GM19397 (cell line): Measurements from ENCODE around the gene PHTF2.
"Not testable (repeated sequence)": the region's sequence is repeated elsewhere in the genome, so short reads cannot be mapped to it uniquely, and the experiment has no call there.

Source experiments
- ATAC-seq: cut with Tn5 transposase; IDR thresholded peaks from one replicate; pipeline ENCODE4 v1.9.1; 2021; ENCODE audit warnings: mild to moderate bottlenecking, moderate library complexity; ENCODE audit not compliant: unreplicated experiment

The PHTF2 gene

GRCh38 chr7:77873416-77874327 is 75.1 kb downstream of the PHTF2 start:
- ATAC-seq, result not testable (repeated sequence)

GRCh38 chr7:77877791-77878190 is 79.2 kb downstream of the PHTF2 start:
- no peak for ATAC-seq

- ATAC-seq, result no peak
These were observed 79.9 kb downstream of the PHTF2 start for GRCh38 chr7:77878500-77878899.

GRCh38 chr7:77879272-77879671 is 80.7 kb downstream of the PHTF2 start:
- ATAC-seq, result no peak

GRCh38 chr7:77881871-77882270 is 83.3 kb downstream of the PHTF2 start:
- no peak for ATAC-seq

- no peak for ATAC-seq
These were observed 86.6 kb downstream of the PHTF2 start for GRCh38 chr7:77885155-77885554.

- no peak for ATAC-seq
These were observed 89.0 kb downstream of the PHTF2 start for GRCh38 chr7:77887567-77887966.

GRCh38 chr7:77888998-77889397 is 90.4 kb downstream of the PHTF2 start:
- ATAC-seq, result no peak

- no peak for ATAC-seq
These were observed 95.2 kb downstream of the PHTF2 start for GRCh38 chr7:77893813-77894212.

- ATAC-seq, result no peak
These were observed 96.1 kb downstream of the PHTF2 start for GRCh38 chr7:77894574-77895091.

GRCh38 chr7:77895905-77896304 is 97.3 kb downstream of the PHTF2 start:
- no peak for ATAC-seq

- no peak for ATAC-seq
These were observed 98.5 kb downstream of the PHTF2 start for GRCh38 chr7:77897004-77897547.

- ATAC-seq, result no peak
These were observed 100.9 kb downstream of the PHTF2 start for GRCh38 chr7:77899516-77899915.

GRCh38 chr7:77903597-77903996 is 105.0 kb downstream of the PHTF2 start:
- no peak for ATAC-seq

- ATAC-seq, result no peak
These were observed 105.7 kb downstream of the PHTF2 start for GRCh38 chr7:77904252-77904651.

- no peak for ATAC-seq
These were observed 108.7 kb downstream of the PHTF2 start for GRCh38 chr7:77907281-77907680.

GRCh38 chr7:77908664-77909063 is 110.1 kb downstream of the PHTF2 start:
- no peak for ATAC-seq

GRCh38 chr7:77910124-77910523 is 111.6 kb downstream of the PHTF2 start:
- ATAC-seq, result no peak

GRCh38 chr7:77912293-77912692 is 113.7 kb downstream of the PHTF2 start:
- ATAC-seq, result no peak

GRCh38 chr7:77913977-77914607 is 115.5 kb downstream of the PHTF2 start:
- no peak for ATAC-seq

- no peak for ATAC-seq
These were observed 119.1 kb downstream of the PHTF2 start for GRCh38 chr7:77917500-77918262.
